DND-41 (cell line): ENCODE data around the gene LCN12.

ENCODE experiments used
- ATAC-seq: fragments of 200-7000 bp; cut with Tn5 transposase; 3 replicates; pipeline ENCODE4 v1.9.1; 2021; ENCODE audit warnings: low read depth; ENCODE audit not compliant: insufficient read depth
- DNase-seq: peaks from one replicate; pipeline ENCODE4 v3.0.0-alpha.2; 2020
- H2AFZ ChIP-seq: 2 replicates; pipeline ENCODE4 v1.6.0; 2012; ENCODE audit warnings: low read depth, low read length
- H3K27ac ChIP-seq: 2 replicates; pipeline ENCODE4 v1.5.1; 2012; ENCODE audit warnings: low read length, inconsistent platforms
- H3K27me3 ChIP-seq: fragments of 200-600 bp; sonication (generic); 2 replicates; pipeline ENCODE4 v1.6.0; 2012; ENCODE audit warnings: low read length, mild to moderate bottlenecking, inconsistent platforms; ENCODE audit not compliant: insufficient read depth, poor library complexity
- H3K36me3 ChIP-seq: 2 replicates; pipeline ENCODE4 v1.5.1; 2012; ENCODE audit warnings: low read length, inconsistent platforms; ENCODE audit not compliant: insufficient read depth
- H3K4me1 ChIP-seq: 2 replicates; pipeline ENCODE4 v1.5.1; 2012; ENCODE audit warnings: mild to moderate bottlenecking, low read length; ENCODE audit not compliant: insufficient read depth
- H3K4me2 ChIP-seq: 2 replicates; pipeline ENCODE4 v1.6.0; 2012; ENCODE audit warnings: mild to moderate bottlenecking, moderate library complexity, low read length, inconsistent platforms; ENCODE audit not compliant: insufficient read depth
- H3K4me3 ChIP-seq, 2 experiments: fragments of 200-600 bp in 1 of 2; shearing (Covaris generic) in 1 of 2; 2 replicates each; pipeline ENCODE4 v1.5.1; 2012 to 2016; ENCODE audit warnings: inconsistent platforms in 2 of 2, low read length in 2 of 2, mild to moderate bottlenecking in 2 of 2, low read depth in 1 of 2, moderate library complexity in 1 of 2
- H3K79me2 ChIP-seq: 2 replicates; pipeline ENCODE4 v1.6.0; 2012; ENCODE audit warnings: low read length, inconsistent platforms; ENCODE audit not compliant: insufficient read depth
- H3K9ac ChIP-seq: 2 replicates; pipeline ENCODE4 v1.6.0; 2012; ENCODE audit warnings: low read depth, mild to moderate bottlenecking, inconsistent platforms, low read length, moderate library complexity
- H3K9me3 ChIP-seq: 2 replicates; pipeline ENCODE4 v1.5.1; 2012; ENCODE audit warnings: low read length, moderate library complexity, mild to moderate bottlenecking, inconsistent platforms; ENCODE audit not compliant: insufficient read depth, severe bottlenecking
- H4K20me1 ChIP-seq: 2 replicates; pipeline ENCODE4 v1.6.0; 2012; ENCODE audit warnings: low read length; ENCODE audit not compliant: insufficient read depth
- CTCF ChIP-seq: IDR thresholded peaks from 2 replicates; pipeline ENCODE4 v1.5.1; 2012; ENCODE audit warnings: borderline replicate concordance, low read length, moderate library complexity, mild to moderate bottlenecking; ENCODE audit not compliant: poor library complexity, severe bottlenecking; ENCODE audit errors: extremely low read depth
- EZH2 ChIP-seq: IDR thresholded peaks from 3 replicates; pipeline ENCODE4 v1.6.1; 2012; ENCODE audit warnings: borderline replicate concordance, low read depth, mild to moderate bottlenecking, moderate library complexity, low read length, inconsistent platforms; ENCODE audit not compliant: severe bottlenecking

The LCN12 gene

GRCh38 chr9:136921307-136921706 lies 30.8 kb upstream of the LCN12 start:
- Histone ChIP-seq H4K20me1 (peaks cover 22% of the 10 kb centered on the region), H3K27me3 (no peaks in the 10 kb centered on the region), H3K79me2 (peaks cover 2% of the 10 kb centered on the region; the same call in 1 of the 2 replicates), H3K36me3 (peaks cover 86% of the 10 kb centered on the region), H3K9ac (no peak overlapping the region), H2AFZ (no peak overlapping the region), H3K4me3 (no peak overlapping the region), H3K4me2 (no peak overlapping the region), H3K27ac (no peak overlapping the region), H3K9me3 (no peaks in the 10 kb centered on the region), H3K4me1 (no peaks in the 10 kb centered on the region)
- ATAC-seq = no peak
- TF ChIP-seq CTCF (no peak), EZH2 (no peak)
- no peak for DNase-seq

- H3K27me3 ChIP-seq = no peaks in the 10 kb centered on the region
- no peaks in the 10 kb centered on the region for H3K9me3 ChIP-seq
- ATAC-seq = no peak
- H2AFZ ChIP-seq = no peak overlapping the region
- peaks cover 86% of the 10 kb centered on the region for H3K36me3 ChIP-seq
- H3K4me2 ChIP-seq = no peak overlapping the region
- DNase-seq = no peak
- no peak overlapping the region for H3K9ac ChIP-seq
- H4K20me1 ChIP-seq = peaks cover 19% of the 10 kb centered on the region
- H3K4me3 ChIP-seq = no peak overlapping the region
- no peaks in the 10 kb centered on the region for H3K4me1 ChIP-seq
- H3K27ac ChIP-seq = no peak overlapping the region
- TF ChIP-seq EZH2 (no peak), CTCF (no peak)
- no peaks in the 10 kb centered on the region for H3K79me2 ChIP-seq
Measured at GRCh38 chr9:136921718-136922117, 30.4 kb upstream of the LCN12 start.

GRCh38 chr9:136922540-136922939 lies 29.5 kb upstream of the LCN12 start:
- Histone ChIP-seq H3K4me2 (no peak overlapping the region), H3K27me3 (no peaks in the 10 kb centered on the region), H3K4me3 (no peak overlapping the region), H3K27ac (no peak overlapping the region), H3K4me1 (no peaks in the 10 kb centered on the region), H4K20me1 (peaks cover 12% of the 10 kb centered on the region), H2AFZ (no peak overlapping the region), H3K9ac (no peak overlapping the region), H3K9me3 (no peaks in the 10 kb centered on the region), H3K36me3 (peaks cover 86% of the 10 kb centered on the region), H3K79me2 (no peaks in the 10 kb centered on the region)
- no peak for ATAC-seq
- no peak for TF ChIP-seq CTCF
- TF ChIP-seq EZH2 = no peak
- no peak for DNase-seq

GRCh38 chr9:136923881-136924280 lies 28.2 kb upstream of the LCN12 start:
- no peak overlapping the region for H3K9ac ChIP-seq
- peaks cover 8% of the 10 kb centered on the region for H4K20me1 ChIP-seq
- H3K9me3 ChIP-seq = no peaks in the 10 kb centered on the region
- no peak overlapping the region for H2AFZ ChIP-seq
- H3K4me2 ChIP-seq = no peak overlapping the region
- H3K4me1 ChIP-seq = no peaks in the 10 kb centered on the region
- no peaks in the 10 kb centered on the region for H3K79me2 ChIP-seq
- TF ChIP-seq CTCF (no peak), EZH2 (no peak)
- H3K27me3 ChIP-seq = no peaks in the 10 kb centered on the region
- no peak overlapping the region for H3K27ac ChIP-seq
- no peak for DNase-seq
- no peak overlapping the region for H3K4me3 ChIP-seq
- no peak for ATAC-seq
- H3K36me3 ChIP-seq = peaks cover 93% of the 10 kb centered on the region
